Kidney glomerular epithelial cell (primary cell): Measurements from ENCODE around the gene ORC1.

Experiments used
- DNase-seq: peaks from one replicate; lab custom pipeline; 2025; lab: John Stamatoyannopoulos, UW

ORC1 gene

DNA sequence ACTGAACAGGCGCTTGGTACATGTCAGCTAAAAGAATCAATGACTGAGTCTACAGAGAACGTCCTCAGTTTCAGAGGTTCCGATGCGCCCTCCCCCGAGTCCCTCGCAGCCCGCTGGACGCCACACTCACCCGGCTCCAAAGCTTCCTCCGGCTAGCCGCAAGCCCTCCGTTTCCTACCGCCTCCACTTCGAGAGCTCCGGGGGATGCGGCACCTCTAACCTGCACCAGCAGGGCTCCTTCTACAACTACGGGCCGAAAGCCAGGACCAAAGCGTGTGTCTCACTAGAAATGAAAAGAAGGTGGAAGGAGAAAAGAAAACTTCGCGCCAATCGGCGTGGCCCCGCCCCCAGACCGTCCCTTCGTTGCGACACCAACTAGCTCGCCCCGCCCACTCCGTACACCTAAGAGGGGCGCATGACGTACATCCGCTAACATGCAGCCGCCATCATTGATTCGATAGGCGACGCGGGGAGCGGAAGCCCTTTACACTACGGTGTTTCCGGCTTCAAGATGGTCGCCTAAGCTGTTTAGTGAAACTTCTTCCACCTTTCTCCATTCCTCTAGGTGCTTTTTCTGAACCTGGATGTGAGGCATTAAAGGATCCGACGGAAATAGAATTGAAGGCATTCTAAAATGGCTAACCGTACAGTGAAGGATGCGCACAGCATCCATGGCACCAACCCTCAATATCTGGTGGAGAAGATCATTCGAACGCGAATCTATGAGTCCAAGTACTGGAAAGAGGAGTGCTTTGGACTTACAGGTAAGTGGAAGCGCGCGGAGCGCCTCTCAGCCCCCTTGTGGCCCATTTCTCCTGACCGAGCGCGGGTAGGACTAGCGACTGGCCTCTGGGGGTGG, at the start of gene ORC1, which contains the start of gene PRPF38A:
ORC1 (minus strand) TSS at position 308 of the 859 bp plus-strand sequence. CDS start 2,200 bp downstream, outside the sequence.
PRPF38A (plus strand) TSS at position 487 of the 859 bp plus-strand sequence; CDS start at position 635, 148 bp downstream.
- DNase-seq: peak; percentile 95

DNA sequence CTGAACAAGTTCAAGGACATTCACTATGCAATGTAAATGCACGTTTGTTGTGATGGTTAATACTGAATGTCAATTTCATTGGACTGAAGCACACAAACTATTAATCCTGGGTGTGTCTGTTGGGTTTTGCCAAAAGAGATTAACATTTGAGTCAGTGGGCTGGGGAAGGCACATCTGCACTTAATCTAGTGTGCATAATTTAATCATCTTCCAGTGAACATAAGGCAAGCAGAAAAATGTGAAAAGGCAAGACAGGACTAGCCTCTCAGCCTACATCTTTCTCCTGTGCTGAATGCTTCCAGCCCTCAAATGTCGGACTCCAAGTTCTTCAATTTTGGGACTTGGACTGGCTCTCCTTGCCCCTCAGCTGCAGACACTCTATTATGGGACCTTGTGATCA, 40.2 kb upstream of the ORC1 start:
- no peak for DNase-seq

DNA sequence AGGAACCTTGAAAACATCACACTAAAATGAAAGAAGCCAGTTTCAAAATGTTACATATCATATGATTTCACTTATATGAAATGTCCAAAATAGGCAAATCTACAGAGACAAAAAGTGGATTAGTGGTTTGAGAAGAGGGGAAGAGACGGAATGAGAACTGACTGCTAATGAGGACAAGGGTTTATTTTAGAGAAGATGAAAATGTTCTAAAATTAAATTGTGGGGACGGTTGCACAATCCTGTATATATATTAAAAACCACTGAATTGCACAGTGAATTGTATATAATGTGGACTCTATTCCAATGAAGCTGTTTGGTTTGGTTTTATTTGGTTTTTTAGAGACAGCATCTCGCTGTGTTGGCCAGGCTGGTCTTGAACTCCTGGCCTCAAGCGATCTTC, 35.8 kb upstream of the ORC1 start:
- DNase-seq: no peak

DNA sequence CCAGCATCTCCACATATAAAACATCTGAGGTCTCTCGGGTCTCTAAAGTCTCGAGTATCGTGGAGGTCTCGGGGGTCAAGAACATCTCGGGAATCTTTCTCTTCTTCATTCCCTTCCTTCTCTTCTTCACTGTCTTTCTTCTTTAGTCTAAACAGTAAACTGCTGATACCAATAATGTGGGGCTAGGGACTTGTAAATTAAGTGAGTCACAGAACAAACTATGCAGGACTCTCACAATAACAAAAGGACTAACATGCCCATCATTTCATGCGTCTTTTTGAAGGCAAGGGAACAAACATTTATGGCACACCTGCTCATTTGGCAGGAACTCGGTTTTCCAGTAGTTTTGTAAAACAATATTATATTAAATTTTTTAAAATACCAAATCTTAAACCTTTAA, 32.6 kb upstream of the ORC1 start:
- no peak for DNase-seq

DNA sequence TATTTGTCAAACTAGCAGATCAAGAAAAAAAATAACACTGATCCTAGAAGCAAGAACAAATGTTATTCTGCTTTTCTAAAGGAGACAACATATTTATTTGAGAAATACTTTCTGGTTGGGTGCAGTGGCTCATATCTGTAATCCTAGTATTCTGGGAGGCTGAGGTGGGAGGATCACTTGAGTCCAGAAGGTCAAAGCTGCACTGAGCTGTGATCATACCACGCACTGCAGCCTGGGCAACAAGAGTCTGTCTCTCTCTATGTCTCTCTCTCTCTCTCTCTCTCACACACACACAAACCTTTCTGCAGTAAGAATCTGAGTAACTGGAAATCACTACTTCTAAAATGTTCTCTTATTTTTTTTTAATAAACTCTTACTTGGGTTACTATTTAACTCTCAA, 31.4 kb upstream of the ORC1 start:
- DNase-seq: no peak

DNA sequence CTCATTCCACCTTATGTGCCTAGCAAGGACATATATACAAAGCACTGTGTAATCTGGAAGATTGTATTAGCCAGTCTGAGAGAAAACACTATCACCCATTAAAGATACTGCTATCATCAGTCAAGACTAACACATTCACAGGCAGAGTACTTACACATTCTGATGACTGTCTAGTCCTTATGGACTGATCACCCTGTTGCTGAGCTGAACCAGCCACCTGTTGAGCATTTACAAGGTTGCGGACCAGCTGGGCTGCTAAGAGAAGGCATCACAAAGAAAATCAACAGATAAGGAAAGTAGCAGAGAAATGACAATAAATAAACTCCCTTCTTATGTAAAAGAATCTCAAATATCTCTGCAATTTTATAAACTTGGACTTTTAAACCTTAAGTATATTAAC, 31.0 kb upstream of the ORC1 start:
- no peak for DNase-seq

DNA sequence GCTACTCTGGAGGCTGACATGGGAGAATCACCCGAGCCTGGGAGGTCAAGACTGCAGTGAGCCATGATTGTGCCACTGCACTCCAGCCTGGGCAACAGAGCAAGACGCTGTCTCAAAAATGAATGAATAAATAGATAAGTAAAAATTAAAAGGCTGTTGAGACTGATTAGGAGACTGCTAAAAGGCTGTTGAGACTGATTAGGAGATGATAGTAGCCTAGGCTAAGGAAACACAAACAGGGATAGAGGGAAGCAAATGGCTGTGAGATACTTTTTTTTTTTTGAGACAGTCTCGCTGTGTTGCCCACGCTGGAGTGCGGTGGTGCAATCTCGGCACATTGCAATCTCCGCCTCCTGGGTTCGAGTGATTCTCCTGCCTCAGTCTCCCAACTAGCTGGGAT, 28.6 kb upstream of the ORC1 start:
- no peak for DNase-seq

DNA sequence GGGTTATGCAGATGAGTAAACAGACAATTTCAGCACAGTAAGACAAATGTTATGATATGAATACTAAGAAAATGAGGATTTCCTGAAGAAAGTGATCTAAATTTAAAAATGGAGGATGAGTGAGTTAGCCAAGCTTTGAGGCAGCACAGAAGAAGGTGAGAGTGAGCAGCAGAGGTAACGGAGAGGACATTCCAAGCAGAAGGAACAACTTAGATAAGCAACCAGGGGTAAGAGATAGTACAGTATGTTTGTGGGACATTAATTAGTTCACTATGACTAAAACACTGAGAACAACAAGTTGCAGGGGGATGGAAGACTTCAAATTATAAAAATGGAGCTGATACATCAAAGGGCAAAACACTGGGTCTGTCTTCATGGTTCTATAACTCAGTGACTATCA, 22.9 kb upstream of the ORC1 start:
- DNase-seq: no peak

DNA sequence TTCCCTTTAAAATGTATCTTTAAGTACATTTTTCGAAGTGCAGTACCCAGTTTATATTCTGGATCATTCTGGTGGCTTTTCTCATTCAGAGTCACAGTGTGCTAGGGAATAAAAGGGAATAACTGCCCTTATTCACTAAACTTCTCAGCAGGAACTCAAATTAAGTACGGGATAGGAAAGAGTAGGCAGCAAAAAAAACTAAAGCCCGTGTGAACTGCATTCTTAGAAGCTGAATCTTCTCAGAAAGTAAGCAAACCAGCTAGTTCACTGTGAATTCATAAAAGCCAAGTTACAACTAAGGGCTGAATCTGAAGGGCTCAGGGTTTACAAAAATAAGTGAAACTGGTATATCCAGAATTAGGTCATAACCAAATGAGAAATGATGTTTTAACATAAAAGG, 22.1 kb upstream of the ORC1 start:
- no peak for DNase-seq

DNA sequence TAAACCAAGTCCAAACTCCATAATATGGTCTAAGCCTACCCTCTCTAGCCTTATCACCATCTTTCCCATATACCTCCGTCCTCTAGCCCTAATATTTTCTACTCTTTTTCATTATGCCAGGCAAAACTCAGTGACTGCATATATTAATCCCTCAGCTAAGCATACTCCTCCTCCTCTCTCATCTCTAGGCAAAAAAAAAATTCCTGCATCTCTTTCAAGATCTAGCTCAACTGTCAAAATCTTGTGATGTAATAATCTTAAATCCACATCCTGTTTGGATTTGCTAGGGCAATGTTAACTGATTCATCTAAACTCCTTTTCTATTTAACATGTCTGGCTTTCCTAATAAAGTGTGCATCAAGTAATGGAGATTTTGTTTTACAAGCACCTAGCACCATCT, 20.6 kb upstream of the ORC1 start:
- no peak for DNase-seq

DNA sequence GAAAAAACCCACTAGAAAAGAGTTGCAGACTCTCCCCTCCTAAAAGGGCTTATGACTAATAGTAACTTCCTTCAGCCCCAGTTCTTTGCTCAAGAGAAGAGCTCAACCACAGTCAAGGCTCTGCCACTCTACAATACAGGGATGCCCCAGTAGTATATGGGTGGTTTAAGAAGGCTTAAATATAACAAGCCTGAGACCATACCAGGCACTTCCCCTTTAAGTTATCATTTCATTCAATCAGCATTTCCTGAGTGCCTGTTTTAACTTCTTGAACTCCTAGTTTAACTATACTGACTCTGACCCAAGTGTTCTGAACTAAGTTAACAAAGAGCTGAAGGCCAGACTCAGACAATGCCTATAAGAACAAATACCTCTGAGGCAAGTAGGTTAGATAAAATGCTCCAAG, 20.0 kb upstream of the ORC1 start:
- DNase-seq: no peak

DNA sequence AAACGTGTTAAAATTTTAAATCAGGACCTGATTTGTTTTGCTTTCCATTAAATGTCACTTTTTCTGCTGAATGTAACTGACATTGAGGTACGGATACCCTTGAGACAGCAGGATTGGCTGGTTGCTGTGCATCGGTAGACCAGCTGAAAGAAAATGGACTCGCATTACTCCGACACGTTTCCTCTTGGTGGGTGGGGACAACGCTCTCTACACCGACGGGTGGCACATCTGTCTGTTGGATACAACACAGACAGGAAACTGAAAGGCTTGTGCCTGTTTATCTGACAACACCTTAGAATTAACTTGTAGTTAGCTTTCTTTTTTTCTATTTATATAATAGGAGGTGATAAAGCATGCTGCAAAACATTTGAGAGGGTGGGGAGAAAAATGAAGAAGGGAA, 19.5 kb upstream of the ORC1 start:
- DNase-seq: no peak

DNA sequence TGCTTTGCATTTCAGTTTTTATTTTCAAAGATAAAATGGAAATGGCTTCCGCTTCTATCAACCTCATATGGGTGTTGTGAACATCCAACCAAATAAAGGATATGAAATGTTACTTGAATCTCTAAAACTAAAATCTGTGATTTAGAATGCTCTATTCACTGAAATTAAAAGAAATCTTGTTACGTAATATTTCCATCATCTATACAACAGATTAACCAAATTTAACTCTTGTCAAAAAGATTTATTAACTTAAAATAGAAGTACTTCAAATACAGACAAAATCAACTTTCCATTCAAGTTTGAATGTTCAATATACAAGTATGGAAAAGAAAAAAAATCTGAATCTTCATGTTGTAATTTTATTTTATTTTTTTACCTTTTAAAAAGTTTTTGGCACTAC, 18.8 kb upstream of the ORC1 start:
- DNase-seq: no peak

DNA sequence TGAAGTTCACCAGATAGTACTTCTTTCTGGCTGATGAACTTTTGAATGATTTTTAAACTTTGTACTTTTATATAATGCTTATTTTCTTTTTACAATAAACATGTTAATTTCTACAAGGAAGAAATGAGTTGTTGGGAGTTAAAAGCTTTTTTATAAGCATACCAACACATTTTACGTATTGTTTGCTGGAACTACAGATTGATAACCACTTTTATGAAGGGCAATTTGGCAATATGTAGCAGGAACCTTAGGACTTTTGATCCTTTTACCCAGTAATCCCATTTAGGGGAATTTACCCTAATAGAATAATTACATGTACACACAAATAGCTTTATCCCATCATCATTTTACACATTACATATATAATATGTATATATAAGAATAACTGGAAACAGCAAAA, 16.5 kb upstream of the ORC1 start:
- DNase-seq: no peak

DNA sequence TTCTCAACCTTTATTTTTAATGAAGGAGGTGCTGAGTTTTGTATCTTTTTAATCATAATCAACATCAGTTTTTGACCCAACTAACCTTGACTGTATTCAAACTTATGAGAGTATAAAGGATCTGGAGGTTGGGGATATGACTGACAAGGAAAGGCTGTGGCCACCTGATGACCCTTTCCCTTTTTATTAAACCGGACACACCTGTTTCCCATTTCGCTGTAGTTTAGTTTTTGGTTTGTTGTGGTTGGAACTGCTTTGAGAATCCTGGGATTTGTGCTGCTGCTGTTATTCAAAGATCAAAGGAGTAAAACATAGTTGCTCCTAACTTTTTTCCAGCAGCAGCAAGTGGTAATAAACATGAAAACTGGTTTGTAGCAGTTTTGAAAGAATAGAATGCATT, 12.6 kb upstream of the ORC1 start:
- no peak for DNase-seq

DNA sequence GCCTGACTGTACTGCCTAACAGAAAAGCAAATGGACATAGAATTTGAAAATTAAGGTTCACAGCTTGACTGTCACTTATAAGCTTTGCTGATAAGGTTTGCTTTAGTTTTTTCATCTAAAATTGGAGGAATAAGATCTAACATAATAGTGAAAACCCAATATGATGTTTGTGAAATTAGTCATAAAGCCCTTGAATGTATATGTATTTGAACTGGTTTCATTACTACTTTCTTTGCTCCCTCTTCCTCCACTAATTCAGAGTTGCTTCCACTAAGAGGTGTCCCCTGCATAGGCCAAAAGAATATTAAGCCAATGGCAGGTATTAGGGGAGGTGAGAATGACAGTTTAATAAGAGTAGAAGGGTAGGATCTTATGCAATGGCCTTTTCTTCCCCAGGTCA, 10.7 kb upstream of the ORC1 start:
- DNase-seq: no peak

DNA sequence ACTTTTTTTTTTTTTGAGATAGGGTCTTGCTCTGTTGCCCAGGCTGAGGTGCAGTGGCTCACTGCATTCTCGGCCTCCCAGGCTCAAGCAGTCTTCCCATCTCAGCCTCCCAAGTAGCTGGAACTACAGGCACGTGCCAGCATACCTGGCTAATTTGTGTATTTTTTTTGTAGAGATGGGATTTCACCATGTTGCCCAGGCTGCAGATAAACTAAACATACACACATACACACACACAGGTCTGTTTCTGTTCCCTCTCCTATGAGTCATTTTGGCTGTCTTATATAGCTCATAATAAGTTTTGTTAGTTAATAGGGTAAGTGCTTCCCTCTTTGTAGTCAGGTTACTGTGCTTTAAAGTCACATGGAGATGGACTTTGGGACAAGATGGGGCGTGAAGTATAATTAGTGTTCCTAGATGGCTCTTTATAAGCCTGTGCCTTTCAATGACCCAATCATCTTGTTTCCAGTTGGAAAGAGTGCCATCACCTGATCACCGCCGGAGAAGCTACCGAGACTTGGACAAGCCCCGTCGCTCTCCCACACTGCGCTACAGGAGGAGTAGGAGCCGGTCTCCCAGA, 9.3 kb upstream of the ORC1 start:
- DNase-seq: no peak

DNA sequence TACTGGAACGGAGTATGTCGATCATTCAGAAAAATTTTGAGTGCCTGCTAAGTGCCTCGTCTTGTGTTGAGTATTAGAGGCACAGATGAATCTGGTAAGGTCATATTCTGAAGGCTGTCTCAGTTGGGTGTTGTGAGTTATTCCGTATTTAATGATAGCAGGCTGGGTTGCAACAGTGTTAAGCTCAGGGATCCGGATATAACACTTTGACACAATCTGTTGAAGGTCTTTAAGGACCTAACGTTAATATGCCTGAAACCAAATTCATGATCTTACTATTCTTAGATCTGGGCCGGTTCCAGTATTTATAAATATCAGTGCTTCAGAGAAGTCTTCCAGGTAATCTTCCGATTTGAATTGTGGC, 734 bp upstream of the ORC1 start:
- no peak for DNase-seq

DNA sequence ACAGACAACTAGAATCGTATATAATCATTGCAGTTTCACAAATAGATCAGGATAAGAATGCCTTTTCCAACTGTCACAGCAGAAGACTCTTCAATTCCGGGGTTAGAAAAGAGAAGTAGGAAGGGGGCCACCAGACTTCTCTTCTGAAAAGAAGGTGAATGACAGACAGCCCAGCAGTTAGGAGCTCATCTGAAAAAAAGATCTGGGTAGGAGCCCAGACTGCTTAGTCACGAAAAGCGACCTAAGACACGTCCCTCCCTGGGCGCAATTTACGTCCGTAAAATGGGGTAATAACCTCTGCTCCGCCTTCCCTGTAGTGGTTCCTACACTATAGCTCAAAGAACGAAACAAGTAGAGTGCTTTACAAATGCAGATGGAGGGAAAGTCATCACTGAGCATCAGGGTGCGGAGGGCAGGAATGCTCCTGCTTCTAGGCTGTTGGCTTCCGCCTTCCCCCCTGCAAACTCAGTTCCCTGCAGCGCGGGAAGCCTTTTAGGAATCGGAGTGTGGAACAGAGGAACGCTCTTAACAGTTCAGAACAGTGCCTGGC, 582 bp downstream of the ORC1 start:
- DNase-seq: peak; percentile 14

DNA sequence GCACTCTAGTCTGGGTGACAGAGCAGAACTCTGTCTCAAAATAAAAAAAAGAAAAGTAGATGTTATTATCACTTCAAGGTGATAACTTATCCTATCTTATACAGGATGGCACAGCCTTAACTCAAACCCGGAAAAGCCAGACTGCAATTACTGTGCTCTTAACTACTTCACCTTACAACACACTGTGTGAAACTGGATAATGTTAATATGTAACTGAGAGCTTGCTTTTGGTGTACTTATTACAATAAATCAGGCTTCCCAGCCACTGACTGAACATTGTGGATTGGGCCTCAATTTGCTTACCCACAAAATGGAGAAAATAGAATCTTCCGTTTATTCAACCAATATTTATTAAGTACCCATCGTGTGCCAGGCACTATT, 1.4 kb downstream of the ORC1 start:
- DNase-seq: peak; percentile 2

DNA sequence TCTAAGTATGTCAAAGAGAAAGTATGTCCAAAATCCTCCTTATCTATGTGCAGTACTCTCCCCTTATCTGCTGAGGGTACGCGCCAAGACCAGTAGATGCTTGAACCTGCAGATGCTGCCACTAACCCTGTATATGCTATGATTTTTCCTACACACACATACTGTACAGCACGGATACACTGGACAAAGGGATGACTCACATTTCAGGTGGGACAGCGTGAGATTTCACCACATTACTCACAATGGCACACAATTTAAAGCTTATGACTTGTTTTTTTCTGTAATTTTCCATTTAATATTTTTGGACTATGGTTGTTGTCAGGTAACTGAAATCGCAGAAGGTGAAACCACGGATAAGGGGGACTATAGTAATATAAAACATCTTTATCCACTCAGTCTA, 4.1 kb downstream of the ORC1 start:
- no peak for DNase-seq

DNA sequence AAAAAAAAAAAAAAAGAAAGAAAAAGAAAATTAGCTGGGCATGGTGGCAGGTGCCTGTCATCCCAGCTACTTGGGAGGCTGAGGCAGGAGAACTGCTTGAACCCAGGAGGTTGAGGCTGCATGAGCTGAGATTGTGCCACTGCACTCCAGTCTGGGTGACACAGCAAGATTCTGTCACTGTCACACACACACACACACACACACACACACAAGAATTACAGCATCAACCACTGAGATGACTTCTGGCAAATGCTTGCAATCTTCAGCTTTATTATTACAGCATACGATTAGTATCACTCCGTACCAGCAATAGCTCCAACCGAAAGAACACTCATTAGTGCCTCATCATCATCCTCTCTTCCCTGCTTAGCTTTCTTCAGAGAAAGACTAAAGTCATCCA, 4.6 kb downstream of the ORC1 start:
- DNase-seq: no peak

DNA sequence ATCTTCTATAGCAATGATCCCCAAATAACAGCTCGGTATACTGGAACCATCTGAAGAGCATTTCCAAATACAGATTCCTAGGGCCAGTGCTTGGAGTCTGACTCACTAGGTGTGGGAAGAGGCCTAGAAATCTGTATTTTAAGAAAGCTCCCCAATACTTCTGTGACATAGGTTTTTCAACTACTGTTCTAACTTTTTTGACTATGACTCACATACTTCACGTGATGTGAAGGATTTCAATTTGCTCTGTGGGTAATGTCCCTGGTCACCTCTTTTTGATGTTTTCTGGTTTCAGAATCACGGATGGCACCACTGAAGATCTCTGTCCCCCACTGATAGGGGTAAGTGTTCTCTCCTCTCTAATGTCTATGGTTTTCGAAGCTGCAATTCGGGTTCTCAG, 11.0 kb downstream of the ORC1 start:
- DNase-seq: no peak

DNA sequence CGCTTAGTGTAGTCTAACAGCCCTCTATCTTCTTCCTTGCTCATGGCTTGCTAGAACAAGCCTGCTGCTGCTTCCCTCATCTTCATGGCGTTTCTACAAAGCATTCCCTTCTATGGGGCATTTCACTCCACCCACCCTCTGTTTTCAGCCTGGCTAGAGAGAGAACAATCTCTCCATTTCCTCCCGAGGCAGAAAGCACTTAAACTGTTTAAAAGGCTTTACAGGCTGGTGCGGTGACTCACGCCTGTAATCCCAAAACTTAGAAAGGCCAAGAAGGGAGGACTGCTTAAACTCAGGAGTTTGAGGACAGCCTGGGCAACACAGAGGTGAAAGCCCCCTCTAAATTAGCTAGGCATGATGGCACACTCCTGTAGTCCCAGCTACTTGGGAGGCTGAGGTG, 17.8 kb downstream of the ORC1 start:
- DNase-seq: no peak
